HG03045 (cell line): ENCODE measurements around the gene IGF2.

Experiments
- ATAC-seq: cut with Tn5 transposase; IDR thresholded peaks from one replicate; pipeline ENCODE4 v1.9.1; 2021; ENCODE audit warnings: mild to moderate bottlenecking, moderate library complexity; ENCODE audit not compliant: unreplicated experiment

The IGF2 gene

GRCh38 chr11:2137202-2138067 is 1.8 kb downstream of the IGF2 start:
- ATAC-seq: no peak

- no peak for ATAC-seq
These were observed 2.3 kb downstream of the IGF2 start for GRCh38 chr11:2136952-2137201.

GRCh38 chr11:2136209-2136951 is 2.8 kb downstream of the IGF2 start:
- ATAC-seq: no peak

- ATAC-seq: no peak
These were observed 3.5 kb downstream of the IGF2 start for GRCh38 chr11:2135648-2136201.

GRCh38 chr11:2135018-2135569 is 4.1 kb downstream of the IGF2 start:
- no peak for ATAC-seq

- no peak for ATAC-seq
These were observed 4.9 kb downstream of the IGF2 start for GRCh38 chr11:2134022-2135010.

- no peak for ATAC-seq
These were observed 5.8 kb downstream of the IGF2 start for GRCh38 chr11:2133241-2134021.

- no peak for ATAC-seq
These were observed 6.3 kb downstream of the IGF2 start for GRCh38 chr11:2132874-2133240.

- no peak for ATAC-seq
These were observed 6.9 kb downstream of the IGF2 start for GRCh38 chr11:2132246-2132645.

- no peak for ATAC-seq
These were observed 7.6 kb downstream of the IGF2 start for GRCh38 chr11:2131371-2132236.

GRCh38 chr11:2130881-2131352 is 8.3 kb downstream of the IGF2 start:
- ATAC-seq: no peak

- no peak for ATAC-seq
These were observed 9.4 kb downstream of the IGF2 start for GRCh38 chr11:2129699-2130366.

- ATAC-seq: no peak
These were observed 9.9 kb downstream of the IGF2 start for GRCh38 chr11:2129308-2129698.

- no peak for ATAC-seq
These were observed 10.5 kb downstream of the IGF2 start for GRCh38 chr11:2128511-2129307.

- ATAC-seq: no peak
These were observed 11.1 kb downstream of the IGF2 start for GRCh38 chr11:2128130-2128510.

GRCh38 chr11:2127482-2128129 is 11.6 kb downstream of the IGF2 start:
- no peak for ATAC-seq

GRCh38 chr11:2126520-2127085 is 12.6 kb downstream of the IGF2 start:
- no peak for ATAC-seq
